ENCODE measurements around the gene SERPINE1.
A peak's percentile ranks its signal among the peaks of the same experiment; 100 is the strongest.
"Not testable (repeated sequence)": the region's sequence is repeated elsewhere in the genome, so short reads cannot be mapped to it uniquely, and the experiment has no call there.

The SERPINE1 gene

GRCh38 chr7:101103701-101104100 lies 23.2 kb upstream of the SERPINE1 start:
- not testable (repeated sequence) for DNase-seq

- DNase-seq = no peak
Measured at GRCh38 chr7:101104193-101104713, 22.7 kb upstream of the SERPINE1 start.

- no peak for DNase-seq
Measured at GRCh38 chr7:101104799-101105198, 22.1 kb upstream of the SERPINE1 start.

GRCh38 chr7:101105248-101105647 lies 21.7 kb upstream of the SERPINE1 start:
- DNase-seq = not testable (repeated sequence)

GRCh38 chr7:101106386-101106785 lies 20.5 kb upstream of the SERPINE1 start:
- no peak for DNase-seq

- DNase-seq = no peak
Measured at GRCh38 chr7:101108330-101108857, 18.5 kb upstream of the SERPINE1 start.

GRCh38 chr7:101108961-101109360 lies 17.9 kb upstream of the SERPINE1 start:
- DNase-seq = peak; percentile 40

DNA sequence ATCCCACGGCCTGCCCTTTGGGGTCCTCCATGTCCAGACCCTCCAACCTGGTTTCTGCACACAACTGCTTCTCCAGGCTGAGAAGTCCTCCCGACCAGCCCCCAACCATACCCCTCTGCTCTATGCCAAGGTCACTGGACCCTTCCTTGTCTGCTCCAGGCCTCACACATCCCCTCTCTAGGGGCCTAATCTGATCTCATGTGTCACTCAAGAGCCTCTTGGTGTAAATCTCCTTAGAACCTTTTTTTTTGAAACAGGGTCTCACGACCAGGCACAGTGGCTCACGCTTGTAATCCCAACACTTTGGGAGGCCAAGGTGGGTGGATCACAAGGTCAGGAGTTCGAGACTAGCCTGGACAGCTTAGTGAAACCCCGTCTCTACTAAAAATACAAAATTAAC lies 17.5 kb upstream of the SERPINE1 start:
- DNase-seq = no peak

DNA sequence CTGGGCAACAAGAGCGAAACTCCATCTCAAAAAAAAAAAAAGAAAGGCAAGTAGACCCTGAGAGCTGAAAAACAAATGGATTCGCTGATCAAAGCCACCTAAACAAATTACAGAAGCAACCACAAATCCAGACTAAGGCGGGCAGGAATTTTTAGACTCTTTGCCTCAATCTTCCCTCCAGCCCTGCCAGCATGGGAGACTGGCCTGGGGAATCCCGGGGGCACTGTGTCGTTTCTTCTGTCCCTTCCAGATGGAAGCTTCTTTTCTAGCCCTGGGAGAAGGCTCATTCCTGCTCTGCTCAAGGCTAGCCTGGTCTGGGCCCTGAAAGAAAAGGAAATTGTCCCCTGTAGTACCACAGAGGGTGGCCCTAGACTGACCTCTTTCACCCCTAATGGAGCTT lies 15.6 kb upstream of the SERPINE1 start:
- DNase-seq = no peak

DNA sequence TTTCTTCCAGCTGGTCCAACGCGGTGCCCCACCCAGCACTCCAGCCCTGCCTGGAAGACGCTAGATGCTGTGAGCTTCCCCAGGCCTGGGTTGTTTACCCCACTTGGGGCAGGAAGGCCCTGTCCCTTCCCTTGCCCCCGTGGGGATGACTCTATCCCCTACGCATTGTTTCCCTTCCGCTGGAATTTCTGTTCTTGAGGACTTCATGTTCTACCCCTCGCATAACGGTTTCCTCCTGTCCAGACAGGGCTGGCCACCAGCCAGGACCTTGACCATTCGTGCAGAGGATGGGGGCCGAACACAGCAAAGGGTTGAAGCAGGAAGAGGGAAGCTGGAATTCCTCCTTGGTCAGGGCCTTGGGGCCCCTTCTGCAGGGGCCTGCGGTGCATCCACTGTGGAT lies 14.7 kb upstream of the SERPINE1 start:
- DNase-seq = no peak

DNA sequence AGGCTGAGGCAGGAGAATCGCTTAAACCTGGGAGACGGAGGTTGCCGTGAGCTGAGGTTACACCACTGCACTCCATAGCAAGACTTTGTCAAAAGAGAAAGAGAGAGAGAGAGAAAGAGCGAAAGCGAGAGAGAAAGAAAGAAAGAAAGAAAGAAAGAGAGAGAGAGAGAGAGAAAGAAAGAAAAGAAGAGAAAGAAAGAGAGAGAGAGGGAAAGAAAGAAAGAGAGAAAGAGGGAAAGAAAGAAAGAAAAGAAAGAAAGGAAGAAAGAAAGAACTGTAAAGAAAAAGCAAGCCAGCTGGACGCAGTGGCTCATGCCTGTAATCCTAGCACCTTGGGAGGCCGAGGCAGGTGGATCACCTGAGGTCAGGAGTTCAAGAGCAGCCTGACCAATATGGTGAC lies 13.8 kb upstream of the SERPINE1 start:
- DNase-seq = not testable (repeated sequence)

GRCh38 chr7:101113836-101114235 lies 13.1 kb upstream of the SERPINE1 start:
- DNase-seq = no peak

DNA sequence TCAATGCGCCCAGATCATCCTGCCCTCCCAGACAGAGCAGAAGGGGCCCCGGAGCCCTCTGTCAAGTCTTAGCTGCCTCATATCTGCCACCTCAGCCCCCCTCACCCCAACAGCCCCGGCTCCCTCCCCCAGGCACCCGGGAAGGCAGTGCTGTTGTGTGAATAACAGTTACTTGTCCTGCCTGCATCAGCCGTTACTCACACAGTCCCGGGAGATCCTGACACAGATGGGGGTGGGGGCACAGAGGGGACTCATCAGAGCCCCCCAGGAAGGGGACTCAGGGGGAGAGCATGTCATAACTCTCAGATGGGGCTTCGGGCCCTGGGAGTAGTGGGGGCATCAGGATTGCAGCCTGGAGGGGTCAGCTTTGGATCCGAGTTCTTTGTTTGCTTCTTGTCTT lies 12.4 kb upstream of the SERPINE1 start:
- no peak for DNase-seq

DNA sequence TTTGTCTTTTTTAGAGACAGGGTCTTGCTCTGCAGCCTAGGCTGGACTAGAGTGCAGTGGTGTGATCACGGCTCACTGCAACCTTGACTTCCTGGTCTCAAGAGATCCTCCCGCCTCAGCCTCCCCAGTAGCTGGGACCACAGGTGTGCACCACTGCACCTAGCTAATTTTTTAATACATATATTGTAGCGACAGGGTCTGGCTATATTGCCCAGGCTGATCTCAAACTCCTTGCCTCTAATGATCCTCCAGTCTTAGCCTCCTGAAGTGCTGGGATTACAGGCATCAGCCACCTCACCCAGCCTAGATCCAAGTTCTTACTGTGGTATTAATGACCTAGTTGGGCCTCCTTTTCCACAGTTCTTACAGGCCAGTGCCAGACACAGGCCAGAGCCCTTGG lies 11.7 kb upstream of the SERPINE1 start:
- no peak for DNase-seq

DNA sequence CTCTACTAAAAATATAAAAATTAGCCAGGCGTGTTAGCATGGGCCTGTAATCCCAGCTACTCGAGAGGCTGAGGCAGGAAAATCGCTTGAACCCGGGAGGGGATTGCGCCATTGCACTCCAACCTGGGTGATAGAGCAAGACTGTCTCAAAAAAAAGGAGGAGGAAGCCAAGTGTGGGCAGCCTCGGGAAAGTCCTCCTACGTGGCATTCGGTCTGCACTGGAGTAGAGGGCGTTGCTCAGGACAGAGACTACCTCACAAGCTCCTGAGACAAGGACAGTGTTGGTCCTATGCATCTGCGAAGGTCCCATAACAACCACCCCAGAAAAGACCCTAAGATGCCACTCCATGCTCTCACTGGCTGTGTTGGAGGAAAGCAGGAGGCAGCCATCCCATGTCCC lies 10.0 kb upstream of the SERPINE1 start:
- no peak for DNase-seq

GRCh38 chr7:101118856-101119255 lies 8.0 kb upstream of the SERPINE1 start:
- DNase-seq = no peak

- DNase-seq = no peak
Measured at GRCh38 chr7:101119876-101120275, 7.0 kb upstream of the SERPINE1 start.

DNA sequence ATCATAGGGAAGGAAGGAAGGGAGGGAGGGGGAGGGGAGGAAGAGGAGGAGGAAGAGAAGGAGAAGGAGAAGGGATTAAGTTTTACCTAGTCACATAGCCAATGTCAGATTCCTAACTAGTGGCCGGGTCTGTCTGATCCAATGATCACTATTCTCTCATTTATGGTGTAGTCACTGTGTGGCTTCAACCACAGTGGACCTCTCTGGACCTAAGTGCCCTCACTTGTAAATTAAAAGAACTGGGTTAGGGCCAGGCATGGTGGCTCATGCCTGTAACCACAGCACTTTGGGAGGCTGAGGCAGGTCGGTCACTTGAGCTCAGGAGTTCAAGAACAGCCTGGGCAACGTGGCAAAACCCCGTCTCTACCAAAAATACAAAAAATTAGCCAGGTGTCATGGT lies 6.6 kb upstream of the SERPINE1 start:
- DNase-seq = no peak

DNA sequence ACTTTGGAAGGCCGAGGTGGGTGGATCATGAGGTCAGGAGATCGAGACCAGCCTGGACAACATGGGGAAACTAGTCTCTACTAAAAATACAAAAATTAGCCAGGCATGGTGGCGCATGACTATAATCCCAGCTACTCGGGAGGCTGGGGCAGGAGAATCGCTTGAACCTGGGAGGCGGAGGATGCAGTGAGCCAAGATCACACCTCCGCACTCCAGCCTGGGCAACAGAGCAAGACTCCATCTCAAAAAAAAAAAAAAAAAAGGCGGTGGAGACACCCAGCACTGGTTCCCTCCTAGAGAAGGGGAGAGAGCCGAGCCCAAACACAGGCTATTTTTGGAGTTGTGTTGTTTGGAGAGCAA lies 5.3 kb upstream of the SERPINE1 start:
- not testable (repeated sequence) for DNase-seq

DNA sequence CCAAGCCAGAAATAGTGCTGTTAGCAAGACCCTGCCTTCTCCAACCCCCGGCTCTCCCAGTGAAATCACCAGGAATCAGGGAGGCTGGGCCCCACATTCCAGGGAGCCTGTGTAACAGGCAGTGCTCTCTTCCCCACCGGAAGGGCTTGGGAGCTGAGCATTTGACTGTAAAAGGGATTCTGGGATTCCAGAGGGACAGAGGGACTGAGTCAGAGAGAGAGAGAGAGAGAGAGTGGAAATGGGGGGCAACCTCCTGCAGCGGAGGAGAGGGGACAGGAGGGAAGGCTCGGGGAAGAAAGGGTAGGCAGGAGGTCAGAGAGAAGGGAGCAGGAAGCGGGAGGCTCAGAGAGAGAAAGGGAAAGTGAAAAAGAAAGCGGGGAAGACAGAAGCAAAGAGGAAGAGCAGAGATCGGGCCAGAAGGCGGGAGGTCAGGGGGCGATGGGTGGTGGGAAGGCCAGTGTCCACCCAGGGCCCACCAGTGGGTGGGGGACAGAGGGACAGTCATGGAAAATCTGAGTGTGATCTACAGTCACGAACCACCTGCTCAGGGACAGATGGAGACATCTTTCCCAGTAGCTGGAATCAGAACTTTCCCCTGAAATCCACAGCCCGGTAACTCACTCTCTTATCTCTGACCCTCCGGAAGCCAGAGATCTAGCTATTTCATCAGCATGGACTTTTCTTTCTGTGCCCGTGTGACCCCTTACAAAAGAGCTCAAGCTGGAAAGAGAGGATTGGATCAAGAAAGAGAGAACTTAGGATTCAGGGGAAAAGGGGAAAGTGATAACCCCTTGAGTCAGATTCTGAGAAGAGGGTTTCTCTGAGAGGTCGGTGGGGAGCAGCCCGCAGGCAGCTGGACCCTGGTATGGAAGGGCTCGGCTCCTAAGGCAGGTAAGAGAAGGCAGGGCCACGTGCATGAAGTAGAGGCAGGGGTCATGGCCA lies 4.6 kb upstream of the SERPINE1 start:
- DNase-seq = peak; percentile 61

- DNase-seq = no peak
Measured at GRCh38 chr7:101122933-101123702, 3.8 kb upstream of the SERPINE1 start.

DNA sequence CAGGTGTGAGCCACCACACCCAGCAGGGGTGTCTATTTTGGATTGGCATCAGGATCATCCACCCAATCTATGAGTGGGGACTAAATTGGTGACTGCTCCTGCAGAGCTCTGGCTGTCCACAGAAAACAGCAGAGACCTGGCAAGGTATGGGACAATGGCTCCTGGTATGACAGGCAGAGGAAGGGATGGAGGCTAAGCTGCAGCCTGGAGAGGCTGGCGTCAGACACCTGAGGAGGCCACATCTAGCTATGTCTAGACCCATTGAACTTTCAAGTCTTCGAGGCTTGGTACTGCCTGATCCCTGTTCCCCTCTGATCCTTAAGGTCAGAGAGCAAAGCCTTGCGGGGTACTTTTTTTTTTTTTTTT lies 3.2 kb upstream of the SERPINE1 start:
- no peak for DNase-seq

GRCh38 chr7:101124376-101125056 lies 2.4 kb upstream of the SERPINE1 start:
- DNase-seq = peak; percentile 91

Data from DMS53 (cell line).